Panc1 (cell line): Measurements from ENCODE around the gene TENT4B.

Experiments
- CTCF ChIP-seq: fragments of 450-650 bp; IDR thresholded peaks from 2 replicates; pipeline ENCODE4 v1.5.1; 2017; ENCODE audit warnings: mild to moderate bottlenecking
- POLR2AphosphoS5 ChIP-seq: IDR thresholded peaks from 2 replicates; pipeline ENCODE4 v1.6.1; 2012; ENCODE audit warnings: mild to moderate bottlenecking, low read depth, low read length, moderate library complexity
- SIN3A ChIP-seq: IDR thresholded peaks from 2 replicates; pipeline ENCODE4 v1.6.1; 2012; ENCODE audit warnings: low read depth, mild to moderate bottlenecking, low read length, moderate library complexity, borderline replicate concordance; ENCODE audit not compliant: insufficient read depth

- TF ChIP-seq CTCF (no peak), POLR2AphosphoS5 (no peak), SIN3A (no peak)
Observed at GRCh38 chr16:50190292-50190691, 37.2 kb downstream of the TENT4B start.
